Effector memory CD4-positive, alpha-beta T cell (primary cell): ENCODE measurements around the gene MPP3.
A peak's percentile ranks its signal among the peaks of the same experiment; 100 is the strongest.

Source experiments
- DNase-seq, 3 donors: peaks; one replicate each; pipeline ENCODE4 v3.0.0-alpha.2; 2020
- H3K27ac ChIP-seq: 2 replicates; pipeline ENCODE4 v1.7.0; 2013; ENCODE audit warnings: mild to moderate bottlenecking, low read length, moderate library complexity; ENCODE audit not compliant: insufficient read depth, poor library complexity, severe bottlenecking
- H3K27me3 ChIP-seq: replicated peaks from 2 replicates; pipeline ENCODE4 v1.7.0; 2013; ENCODE audit warnings: mild to moderate bottlenecking, low read length; ENCODE audit not compliant: insufficient read depth, control insufficient read depth, poor library complexity, severe bottlenecking
- H3K36me3 ChIP-seq: 2 replicates; pipeline ENCODE4 v1.7.0; 2013; ENCODE audit warnings: mild to moderate bottlenecking, low read length, moderate library complexity; ENCODE audit not compliant: control insufficient read depth, insufficient read depth
- H3K4me1 ChIP-seq: 2 replicates; pipeline ENCODE4 v1.7.0; 2013; ENCODE audit warnings: low read length, mild to moderate bottlenecking; ENCODE audit not compliant: control insufficient read depth, insufficient read depth, poor library complexity, severe bottlenecking
- H3K4me3 ChIP-seq: 2 replicates; pipeline ENCODE4 v1.7.0; 2013; ENCODE audit warnings: low read length, low read depth, mild to moderate bottlenecking; ENCODE audit not compliant: insufficient read depth, poor library complexity, severe bottlenecking
- H3K9me3 ChIP-seq: 2 replicates; pipeline ENCODE4 v1.7.0; 2013; ENCODE audit warnings: mild to moderate bottlenecking, low read length, moderate library complexity; ENCODE audit not compliant: control insufficient read depth

Gene MPP3

GRCh38 chr17:43768382-43768781 is 64.6 kb downstream of the MPP3 start:
- Histone ChIP-seq H3K36me3 (peaks cover 23% of the 10 kb centered on the region), H3K27me3 (no peaks in the 10 kb centered on the region), H3K27ac (no peak overlapping the region), H3K4me3 (no peak overlapping the region), H3K9me3 (no peaks in the 10 kb centered on the region), H3K4me1 (no peaks in the 10 kb centered on the region)
- DNase-seq: no peak

DNA sequence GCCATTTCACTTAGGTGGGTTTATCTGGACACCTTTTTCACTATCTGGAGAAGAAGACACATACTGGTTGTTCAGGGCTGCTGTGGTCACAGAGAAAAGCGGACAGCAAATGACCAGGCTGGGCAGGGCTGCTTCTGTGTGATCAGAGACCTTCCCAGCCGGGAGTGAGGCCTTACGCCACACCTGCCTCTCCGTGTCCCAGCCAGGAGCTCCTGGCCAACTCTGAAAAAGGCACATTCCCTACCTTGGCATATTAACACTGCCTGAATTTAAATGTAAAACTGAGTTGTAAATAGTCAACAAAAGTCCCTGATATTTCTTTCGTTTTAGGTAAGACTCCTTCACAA is 65.3 kb downstream of the MPP3 start:
- no peak overlapping the region for H3K27ac ChIP-seq
- H3K36me3 ChIP-seq: peaks cover 17% of the 10 kb centered on the region
- no peaks in the 10 kb centered on the region for H3K9me3 ChIP-seq
- H3K4me3 ChIP-seq: no peak overlapping the region
- no peaks in the 10 kb centered on the region for H3K4me1 ChIP-seq
- no peak for DNase-seq
- no peaks in the 10 kb centered on the region for H3K27me3 ChIP-seq

DNA sequence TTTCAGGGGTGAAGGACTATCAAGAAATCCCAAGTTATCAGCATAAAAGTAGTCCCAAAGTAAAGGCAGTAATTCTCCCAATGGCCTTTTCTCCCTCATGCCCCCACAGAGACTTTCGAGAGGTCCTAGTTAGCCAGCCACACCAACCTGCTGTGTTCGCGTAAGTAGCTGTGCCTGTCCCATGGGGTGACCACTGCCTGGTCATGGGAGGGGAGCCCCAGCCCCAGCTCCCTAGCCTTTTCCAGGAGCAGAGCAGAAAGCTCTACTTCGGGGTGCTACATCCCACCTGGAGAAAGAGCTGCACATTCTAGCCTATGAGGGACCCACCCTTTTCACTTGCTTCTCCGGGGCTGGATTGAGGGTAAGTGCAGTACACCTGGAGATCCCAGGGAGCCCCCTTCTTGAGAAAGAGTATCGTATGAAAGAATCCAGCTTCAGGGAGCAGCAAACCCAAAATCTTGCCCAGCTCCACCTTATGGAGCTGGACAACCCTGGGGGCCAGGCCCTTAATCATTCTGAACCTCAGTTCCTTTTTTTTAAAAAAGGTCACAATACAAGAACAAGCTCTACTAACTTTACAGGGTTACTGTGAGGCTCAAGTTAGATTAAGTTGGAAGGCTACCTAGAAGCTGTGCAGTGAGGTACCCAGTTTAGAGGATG is 65.8 kb downstream of the MPP3 start:
- Histone ChIP-seq H3K36me3 (peaks cover 13% of the 10 kb centered on the region), H3K27me3 (no peaks in the 10 kb centered on the region), H3K9me3 (no peaks in the 10 kb centered on the region), H3K4me3 (no peak overlapping the region), H3K27ac (no peak overlapping the region), H3K4me1 (no peaks in the 10 kb centered on the region)
- no peak for DNase-seq

GRCh38 chr17:43766413-43767052 is 66.4 kb downstream of the MPP3 start:
- Histone ChIP-seq H3K27ac (no peak overlapping the region), H3K4me3 (no peak overlapping the region), H3K36me3 (peaks cover 9% of the 10 kb centered on the region), H3K4me1 (no peaks in the 10 kb centered on the region), H3K9me3 (no peaks in the 10 kb centered on the region), H3K27me3 (no peaks in the 10 kb centered on the region)
- peak in 1 of 3 donors; percentile 38 for DNase-seq

DNA sequence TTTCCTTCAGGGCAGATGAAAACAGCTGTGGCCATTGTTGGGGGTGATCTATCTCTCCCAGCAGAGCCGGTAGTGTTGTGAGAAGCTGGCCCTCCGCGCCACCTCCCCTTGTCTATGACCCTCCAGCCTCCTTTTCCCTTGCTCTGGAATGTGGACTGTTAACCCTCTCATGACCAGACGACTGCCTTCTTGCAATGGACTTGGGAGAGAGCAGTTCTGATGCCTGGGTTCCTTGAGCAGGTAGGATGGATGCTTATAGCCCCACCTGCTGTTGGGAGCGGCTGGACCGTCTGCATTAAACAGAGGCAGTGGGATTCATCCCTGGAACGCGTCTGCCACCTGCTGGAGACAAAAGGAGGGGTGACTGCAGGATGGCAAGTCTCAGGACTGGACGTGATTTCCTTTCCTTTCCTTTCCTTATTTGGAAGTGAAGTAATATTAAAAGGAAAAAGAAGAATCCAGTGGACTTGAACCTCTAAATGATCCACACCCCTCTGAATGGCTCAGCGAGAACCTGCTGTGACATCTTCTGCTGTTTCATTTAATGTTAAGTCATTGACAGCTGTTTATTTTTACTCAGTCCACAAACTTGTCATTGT is 72.6 kb downstream of the MPP3 start:
- Histone ChIP-seq H3K27me3 (no peaks in the 10 kb centered on the region), H3K4me1 (no peaks in the 10 kb centered on the region), H3K9me3 (no peaks in the 10 kb centered on the region), H3K27ac (no peak overlapping the region), H3K4me3 (no peak overlapping the region), H3K36me3 (no peaks in the 10 kb centered on the region)
- DNase-seq: peak; percentile 71 to 79 (median 72)

DNA sequence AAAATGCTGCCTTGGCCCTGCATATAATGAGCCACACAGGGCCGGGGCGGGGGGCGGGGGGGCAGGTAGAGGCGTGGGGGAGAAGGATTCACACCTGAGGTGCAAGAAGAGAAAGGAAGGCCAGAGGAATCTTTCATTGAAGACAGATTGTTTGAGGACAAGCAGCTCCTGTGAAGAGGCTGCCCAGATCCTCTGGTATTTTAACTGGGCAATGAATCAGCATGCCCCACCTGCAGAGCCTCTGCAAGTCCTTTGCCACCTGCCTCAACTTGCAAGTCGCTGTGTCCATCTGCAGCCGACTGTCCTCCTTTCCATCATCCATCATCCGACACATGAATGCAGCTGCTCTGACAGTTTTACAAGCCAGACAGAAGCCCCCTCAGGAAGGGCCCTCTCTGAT is 73.1 kb downstream of the MPP3 start:
- Histone ChIP-seq H3K9me3 (no peaks in the 10 kb centered on the region), H3K27me3 (no peaks in the 10 kb centered on the region), H3K4me3 (no peak overlapping the region), H3K4me1 (no peaks in the 10 kb centered on the region), H3K36me3 (no peaks in the 10 kb centered on the region), H3K27ac (no peak overlapping the region)
- DNase-seq: no peak

DNA sequence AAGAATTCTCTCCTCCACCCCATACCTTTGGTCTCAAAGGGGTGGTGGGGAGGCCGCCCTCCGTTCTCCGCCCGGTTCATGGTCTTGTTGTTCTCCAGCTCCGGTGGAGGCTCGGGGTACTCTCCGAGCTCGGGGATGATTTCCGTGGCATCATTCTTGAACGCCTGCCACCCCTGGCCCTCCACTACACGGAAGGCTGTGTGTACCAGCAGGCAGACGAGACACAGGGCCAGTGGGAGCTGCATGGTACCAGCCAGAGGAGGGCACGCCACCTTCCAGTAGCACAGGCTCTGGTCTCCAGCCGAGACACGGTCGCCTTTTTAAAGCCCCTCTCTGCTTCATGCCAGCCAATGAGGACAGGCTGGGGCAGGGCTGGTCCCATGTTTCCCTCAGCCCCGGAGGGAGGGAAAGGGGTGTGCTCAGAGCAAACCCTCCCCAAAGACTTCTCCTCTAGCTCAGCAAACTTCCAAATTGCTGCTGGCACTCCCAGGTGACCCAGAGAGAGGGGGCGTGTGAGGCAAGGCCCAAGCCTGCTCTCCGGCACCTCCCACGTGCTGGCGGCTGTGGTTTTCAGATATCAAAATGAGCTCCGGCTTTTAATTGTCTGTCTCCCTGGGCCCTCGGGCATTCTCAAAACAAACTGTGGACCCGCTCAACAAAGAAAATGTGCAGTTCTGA is 74.3 kb downstream of the MPP3 start, which contains the start of gene SOST:
Gene SOST (minus strand): TSS at position 295 of the 678 bp plus-strand sequence. CDS start 50 bp downstream, at position 245.
- no peaks in the 10 kb centered on the region for H3K36me3 ChIP-seq
- peaks cover 3% of the 10 kb centered on the region for H3K27me3 ChIP-seq
- H3K4me1 ChIP-seq: no peaks in the 10 kb centered on the region
- no peak for DNase-seq
- no peaks in the 10 kb centered on the region for H3K9me3 ChIP-seq
- H3K4me3 ChIP-seq: no peak within 1 kb of the TSS
- H3K27ac ChIP-seq: no peak within 1 kb of the TSS

- no peak overlapping the region for H3K4me3 ChIP-seq
- H3K9me3 ChIP-seq: no peaks in the 10 kb centered on the region
- peaks cover 3% of the 10 kb centered on the region for H3K27me3 ChIP-seq
- DNase-seq: no peak
- H3K36me3 ChIP-seq: no peaks in the 10 kb centered on the region
- no peaks in the 10 kb centered on the region for H3K4me1 ChIP-seq
- no peak overlapping the region for H3K27ac ChIP-seq
Observed at GRCh38 chr17:43758086-43758485, 74.9 kb downstream of the MPP3 start.

DNA sequence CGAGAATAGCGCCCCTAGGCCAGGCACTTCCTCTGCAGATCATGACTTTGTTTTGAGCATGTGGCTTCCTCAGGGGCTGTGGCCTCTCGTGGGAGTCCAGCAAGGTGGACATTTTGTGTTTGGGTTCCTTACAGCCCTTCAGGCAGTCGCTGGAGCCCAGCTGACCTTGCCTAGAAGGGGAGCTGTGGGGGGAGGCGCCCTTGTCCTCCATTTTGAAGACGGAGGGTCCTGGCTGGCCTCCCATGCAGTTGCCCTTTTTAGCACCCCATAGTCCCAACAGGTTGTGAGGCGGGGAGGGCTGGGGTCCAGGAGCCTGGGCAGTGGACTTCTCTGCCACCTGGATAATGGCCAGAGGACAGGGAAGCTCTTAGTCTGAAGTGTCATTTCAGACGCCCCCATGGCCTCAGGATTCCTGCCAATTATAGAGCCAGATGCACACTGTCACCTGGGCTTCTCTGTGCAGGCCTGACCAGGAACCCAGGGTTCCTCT is 75.7 kb downstream of the MPP3 start:
- Histone ChIP-seq H3K4me1 (no peaks in the 10 kb centered on the region), H3K27me3 (peaks cover 3% of the 10 kb centered on the region), H3K27ac (no peak overlapping the region), H3K4me3 (no peak overlapping the region), H3K9me3 (no peaks in the 10 kb centered on the region), H3K36me3 (no peaks in the 10 kb centered on the region)
- no peak for DNase-seq

GRCh38 chr17:43756201-43756600 is 76.7 kb downstream of the MPP3 start:
- no peaks in the 10 kb centered on the region for H3K9me3 ChIP-seq
- no peaks in the 10 kb centered on the region for H3K4me1 ChIP-seq
- no peak for DNase-seq
- H3K27me3 ChIP-seq: peaks cover 3% of the 10 kb centered on the region
- no peaks in the 10 kb centered on the region for H3K36me3 ChIP-seq
- no peak overlapping the region for H3K27ac ChIP-seq
- no peak overlapping the region for H3K4me3 ChIP-seq
